Esophagus squamous epithelium (tissue), 5 donors: ENCODE data around the gene CREB5. TPM values are rescaled to one million over a fixed set of nuclear protein-coding genes. Genes with fewer than 3 reads are reported as not detected.

ENCODE experiments used
- DNase-seq: peaks from one replicate; lab custom pipeline; 2025; lab: John Stamatoyannopoulos, UW
- H3K27ac ChIP-seq, 4 donors: fragments of 200-600 bp; sonication (generic); one replicate each; pipeline ENCODE4 v1.5.1; 2016 to 2019; ENCODE audit warnings: mild to moderate bottlenecking in 1 of 4
- H3K27me3 ChIP-seq, 4 donors: fragments of 200-600 bp; sonication (generic); 1 replicate in 3 of 4; 2 replicates in 1 of 4; pipeline versions ENCODE4 v1.5.1 to v1.6.0; 2017 to 2021; ENCODE audit warnings: antibody characterized with exemption in 1 of 4
- H3K36me3 ChIP-seq, 3 donors: fragments of 200-600 bp; sonication (generic); one replicate each; pipeline ENCODE4 v1.5.1; 2016 to 2019
- H3K4me1 ChIP-seq, 3 donors: fragments of 200-600 bp; sonication (generic); one replicate each; pipeline ENCODE4 v1.5.1; 2017 to 2019
- H3K4me3 ChIP-seq, 4 donors: fragments of 200-600 bp; sonication (generic); 1 replicate in 3 of 4; 2 replicates in 1 of 4; pipeline ENCODE4 v1.5.1; 2016 to 2019; ENCODE audit warnings: mild to moderate bottlenecking in 2 of 4, moderate library complexity in 1 of 4
- H3K9me3 ChIP-seq, 3 donors: fragments of 200-600 bp; sonication (generic); one replicate each; pipeline ENCODE4 v1.5.1; 2016 to 2019
- POLR2A ChIP-seq, 4 donors: fragments of 450-650 bp; IDR thresholded peaks; one replicate each; pipeline ENCODE4 v1.6.1; 2017; ENCODE audit warnings: antibody characterized with exemption in 4 of 4, mild to moderate bottlenecking in 4 of 4, moderate library complexity in 3 of 4
- WGBS, 2 donors: methylation state at CpG; one replicate each; pipeline ENCODE4 v1.1.5; 2018; 5-methylcytosine and 5-hydroxymethylcytosine counted together
- intact Hi-C: fragments of 100-400 bp; cut with DNase I; formaldehyde crosslinking; loops from one replicate; pipeline ENCODE4 v1.15.0; 2022
- total RNA-seq, 4 donors: library from RNA; depleted of rRNA; stranded (reverse); fragments of >200 nt; gene quantifications; one replicate each; pipeline ENCODE4 v1.1.0, GENCODE V29; 2016
- TF ChIP-seq, protein P1 (sequence below), 6 experiments: fragments of 450-650 bp in 4 of 6; fragments of 200-600 bp in 2 of 6; sonication (generic) in 2 of 6; IDR thresholded peaks; one replicate each; pipeline ENCODE4 v1.5.1; 2016 to 2019; ENCODE audit warnings: antibody characterized with exemption in 6 of 6, mild to moderate bottlenecking in 4 of 6, moderate library complexity in 4 of 6
- donor health status: DM: yes; HTN: yes; CAD: no.

The CREB5 gene
- total RNA-seq, 4 donors from 2014 or later, result 0.30 to 5.0 (median 2.2) TPM

DNA sequence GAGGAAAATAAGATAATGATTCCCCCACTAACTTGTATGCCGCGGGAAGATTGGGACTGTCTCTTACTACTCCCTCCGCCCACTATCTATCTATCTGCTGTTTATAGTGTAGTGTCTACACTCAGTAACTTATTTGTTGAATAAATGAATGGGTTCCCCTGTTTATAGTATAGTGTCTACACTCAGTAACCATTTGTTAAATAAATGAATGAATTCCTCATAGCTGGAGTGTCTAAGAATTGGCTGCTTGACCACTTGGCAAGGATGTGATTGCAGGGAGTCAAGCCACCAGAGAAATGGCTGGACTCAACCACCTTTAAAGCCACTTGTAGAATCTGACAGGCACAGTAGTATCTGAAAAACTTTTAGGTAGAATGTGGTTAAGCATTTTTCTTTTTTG, 398.7 kb downstream of the CREB5 start:
- no peaks in the 10 kb centered on the region for H3K27me3 ChIP-seq
- H3K9me3 ChIP-seq, result no peaks in the 10 kb centered on the region
- TF ChIP-seq, protein P1, sequence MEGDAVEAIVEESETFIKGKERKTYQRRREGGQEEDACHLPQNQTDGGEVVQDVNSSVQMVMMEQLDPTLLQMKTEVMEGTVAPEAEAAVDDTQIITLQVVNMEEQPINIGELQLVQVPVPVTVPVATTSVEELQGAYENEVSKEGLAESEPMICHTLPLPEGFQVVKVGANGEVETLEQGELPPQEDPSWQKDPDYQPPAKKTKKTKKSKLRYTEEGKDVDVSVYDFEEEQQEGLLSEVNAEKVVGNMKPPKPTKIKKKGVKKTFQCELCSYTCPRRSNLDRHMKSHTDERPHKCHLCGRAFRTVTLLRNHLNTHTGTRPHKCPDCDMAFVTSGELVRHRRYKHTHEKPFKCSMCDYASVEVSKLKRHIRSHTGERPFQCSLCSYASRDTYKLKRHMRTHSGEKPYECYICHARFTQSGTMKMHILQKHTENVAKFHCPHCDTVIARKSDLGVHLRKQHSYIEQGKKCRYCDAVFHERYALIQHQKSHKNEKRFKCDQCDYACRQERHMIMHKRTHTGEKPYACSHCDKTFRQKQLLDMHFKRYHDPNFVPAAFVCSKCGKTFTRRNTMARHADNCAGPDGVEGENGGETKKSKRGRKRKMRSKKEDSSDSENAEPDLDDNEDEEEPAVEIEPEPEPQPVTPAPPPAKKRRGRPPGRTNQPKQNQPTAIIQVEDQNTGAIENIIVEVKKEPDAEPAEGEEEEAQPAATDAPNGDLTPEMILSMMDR (IDR thresholded peaks at IDR 0.05), result no peak
- TF ChIP-seq POLR2A (IDR thresholded peaks at IDR 0.05), result no peak
- intact Hi-C loops, result no loop called here
- WGBS, 2 donors, result 83 to 94% methylated on average over 3 of the region's 3 CpGs
- no peak overlapping the region for H3K4me3 ChIP-seq
- DNase-seq, result no peak
- peaks cover 0 to 8% (median 8%) of the 10 kb centered on the region in 3 donors for H3K4me1 ChIP-seq
- no peaks in the 10 kb centered on the region for H3K36me3 ChIP-seq
- H3K27ac ChIP-seq, result no peak overlapping the region

DNA sequence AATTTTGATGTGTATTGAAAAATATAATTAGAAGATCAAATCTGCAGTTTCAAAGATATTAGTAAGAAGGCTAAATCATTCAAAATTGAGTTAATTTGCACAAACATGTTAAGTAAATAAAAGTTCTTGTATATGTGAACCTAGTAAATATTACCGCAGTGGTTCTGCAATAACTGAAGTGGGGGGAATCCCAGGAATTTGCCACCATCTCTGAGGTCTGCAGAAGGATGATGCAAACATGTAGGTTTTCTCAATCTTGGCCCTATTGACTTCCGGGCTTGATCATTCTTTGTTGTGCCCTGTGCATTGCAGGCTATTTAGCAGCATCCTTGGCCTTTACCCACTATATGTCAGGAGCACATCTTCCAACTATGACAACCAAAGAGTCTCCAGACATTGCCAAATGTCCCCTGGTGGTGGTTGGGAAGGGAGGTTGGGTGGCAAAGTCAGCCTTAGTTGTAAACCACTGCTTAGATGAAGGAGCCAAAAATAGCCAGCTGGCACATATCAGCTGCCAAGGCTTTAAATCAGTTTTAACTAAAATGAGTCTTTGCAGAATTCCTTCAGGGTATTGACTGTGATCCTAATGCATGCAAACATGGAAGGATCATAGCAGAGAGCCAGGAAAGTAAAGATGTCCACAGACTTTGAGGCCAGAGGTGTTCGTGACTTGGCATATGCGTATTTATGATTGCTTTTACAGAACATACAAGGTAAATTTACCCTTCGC, 399.5 kb downstream of the CREB5 start:
- Histone ChIP-seq H3K27ac (no peak overlapping the region), H3K27me3 (no peaks in the 10 kb centered on the region), H3K4me1 (peaks cover 0 to 8% (median 8%) of the 10 kb centered on the region in 3 donors), H3K36me3 (no peaks in the 10 kb centered on the region), H3K4me3 (no peak overlapping the region), H3K9me3 (no peaks in the 10 kb centered on the region)
- TF ChIP-seq, protein P1 (IDR thresholded peaks at IDR 0.05), result no peak
- no peak for TF ChIP-seq POLR2A (IDR thresholded peaks at IDR 0.05)
- no peak for DNase-seq
- intact Hi-C loops, result no loop called here
- WGBS, 2 donors, result 78 to 90% methylated on average over 5 of the region's 5 CpGs

DNA sequence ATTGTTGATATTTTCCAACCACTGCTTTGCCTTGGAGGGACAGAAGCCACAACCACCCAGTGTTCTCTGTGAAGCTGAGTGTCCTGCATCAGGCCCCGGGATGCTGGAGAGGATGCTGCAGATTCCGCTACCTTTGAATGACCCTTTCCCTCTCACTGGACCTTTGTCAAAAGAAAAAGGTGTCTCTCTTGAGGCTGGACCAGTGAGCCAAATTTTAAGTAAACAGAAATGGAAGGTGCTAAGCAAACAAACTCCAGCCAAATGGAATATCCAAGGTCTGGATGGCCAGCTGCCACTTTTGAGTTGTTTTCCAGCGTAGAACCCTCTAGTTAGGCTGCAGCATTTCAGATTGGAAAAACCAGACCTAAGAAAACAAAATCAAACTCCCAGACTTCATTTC, 400.3 kb downstream of the CREB5 start:
- Histone ChIP-seq H3K4me3 (no peak overlapping the region), H3K4me1 (peaks cover 0 to 8% (median 8%) of the 10 kb centered on the region in 3 donors), H3K27ac (peak overlapping the region in 1 of 4 donors; percentile 14), H3K9me3 (no peaks in the 10 kb centered on the region), H3K36me3 (no peaks in the 10 kb centered on the region), H3K27me3 (no peaks in the 10 kb centered on the region)
- TF ChIP-seq, protein P1 (IDR thresholded peaks at IDR 0.05), result no peak
- no peak for TF ChIP-seq POLR2A (IDR thresholded peaks at IDR 0.05)
- 82 to 97% methylated on average over 3 of the region's 3 CpGs for WGBS, 2 donors
- no peak for DNase-seq
- intact Hi-C loops, result no loop called here

DNA sequence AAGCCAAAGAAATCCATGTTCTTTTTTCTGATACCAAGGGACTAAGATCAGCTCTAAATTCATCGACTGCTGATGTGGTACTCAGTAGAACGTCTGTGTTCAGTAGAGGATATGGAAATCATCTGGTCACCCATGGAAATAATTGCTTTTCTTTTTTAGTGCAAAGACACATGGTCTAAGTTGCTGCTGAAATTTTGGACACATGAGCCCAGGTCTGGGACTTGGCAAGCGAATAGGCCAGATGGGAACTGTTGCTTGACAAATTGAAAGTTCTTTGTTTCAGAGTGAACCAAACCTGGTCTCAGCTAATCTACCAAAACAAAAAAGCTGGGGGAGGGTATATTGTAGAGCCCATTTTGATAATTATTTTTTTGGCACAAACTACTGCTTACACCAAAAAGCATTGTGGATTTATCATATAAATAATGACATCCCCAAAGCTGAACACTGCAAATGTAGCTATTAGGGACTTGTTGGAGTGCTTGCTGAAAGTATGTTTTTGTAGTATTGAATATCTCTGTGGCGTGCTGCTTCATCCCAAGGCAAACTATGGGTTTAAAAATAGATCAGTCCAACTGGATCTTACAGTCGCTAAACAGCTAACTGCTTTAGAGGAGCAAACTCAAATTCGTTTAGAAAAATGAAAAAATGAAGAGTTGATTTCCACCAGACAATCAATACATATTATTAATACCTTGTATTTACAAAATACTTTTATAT, 401.1 kb downstream of the CREB5 start:
- no peaks in the 10 kb centered on the region for H3K9me3 ChIP-seq
- intact Hi-C loops, result no loop called here
- no peak overlapping the region for H3K4me3 ChIP-seq
- no peaks in the 10 kb centered on the region for H3K27me3 ChIP-seq
- no peak for DNase-seq
- TF ChIP-seq POLR2A (IDR thresholded peaks at IDR 0.05), result no peak
- TF ChIP-seq, protein P1 (IDR thresholded peaks at IDR 0.05), result no peak
- WGBS, 2 donors, result 72 to 73% methylated on average over 6 of the region's 6 CpGs
- peak overlapping the region in 1 of 4 donors; percentile 14 for H3K27ac ChIP-seq
- H3K36me3 ChIP-seq, result no peaks in the 10 kb centered on the region
- peaks cover 0 to 8% (median 8%) of the 10 kb centered on the region in 3 donors for H3K4me1 ChIP-seq

DNA sequence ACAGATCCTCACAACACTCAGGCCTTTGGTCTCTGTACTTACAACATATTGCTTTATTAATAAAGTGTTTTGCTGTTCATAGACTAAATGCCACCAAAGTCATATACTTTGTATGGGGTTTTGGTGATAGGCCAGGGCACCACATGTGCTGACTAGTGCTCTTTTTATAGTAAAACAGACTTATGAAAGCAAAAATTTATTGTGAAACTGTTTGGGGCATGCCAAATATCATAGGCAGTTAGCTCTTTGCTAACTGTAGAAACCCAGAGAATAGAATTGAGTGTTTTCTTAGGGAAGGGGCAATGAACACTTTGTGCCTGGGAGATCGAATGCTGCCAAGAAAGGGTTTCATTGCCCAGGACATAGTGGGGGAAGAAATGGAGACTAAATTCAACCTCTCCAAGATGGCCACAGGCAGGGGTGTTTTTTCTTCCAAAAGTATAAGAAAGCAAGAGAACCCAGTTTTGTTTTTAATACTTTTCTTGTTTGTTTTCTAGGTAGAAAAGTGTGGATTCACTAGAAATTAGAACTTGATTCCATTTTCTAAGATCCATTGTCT, 403.1 kb downstream of the CREB5 start:
- no peaks in the 10 kb centered on the region for H3K9me3 ChIP-seq
- H3K27ac ChIP-seq, result no peak overlapping the region
- 45 to 93% methylated on average over 1 of the region's 1 CpG for WGBS, 2 donors
- TF ChIP-seq, protein P1 (IDR thresholded peaks at IDR 0.05), result no peak
- no peak for TF ChIP-seq POLR2A (IDR thresholded peaks at IDR 0.05)
- no peak for DNase-seq
- intact Hi-C loops, result no loop called here
- no peaks in the 10 kb centered on the region for H3K36me3 ChIP-seq
- H3K4me3 ChIP-seq, result no peak overlapping the region
- H3K27me3 ChIP-seq, result no peaks in the 10 kb centered on the region
- peaks cover 0 to 8% (median 8%) of the 10 kb centered on the region in 3 donors for H3K4me1 ChIP-seq
